ENCODE data around the gene PLD1.

Gene PLD1

GRCh38 chr3:171838218-171838720 lies 28.0 kb upstream of the PLD1 start:
- DNase-seq: peak in 6 of 14 donors; percentile 18 to 49 (median 34)

GRCh38 chr3:171837698-171838097 lies 27.4 kb upstream of the PLD1 start:
- no peak for DNase-seq

DNA sequence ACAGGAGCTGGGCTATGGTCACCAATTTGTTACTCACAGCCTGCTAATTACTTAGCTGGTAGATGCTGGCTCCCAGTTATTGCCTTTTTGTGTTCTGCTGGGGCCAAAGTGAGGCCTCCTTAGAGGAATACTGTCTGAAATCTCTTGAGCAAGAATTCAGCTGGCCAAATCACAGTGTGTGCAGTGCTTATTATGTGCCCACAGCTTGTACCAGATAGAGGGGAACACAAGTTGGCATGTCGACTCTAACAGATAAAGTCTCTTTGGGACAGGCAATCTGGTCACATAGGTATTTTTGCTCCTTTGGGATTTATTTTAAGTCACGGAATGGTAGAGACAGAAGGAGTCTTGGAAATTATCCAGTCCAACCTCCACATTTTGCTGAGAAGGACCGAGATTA lies 26.6 kb upstream of the PLD1 start:
- DNase-seq: no peak

- no peak for DNase-seq
These were observed 25.3 kb upstream of the PLD1 start for GRCh38 chr3:171835613-171836012.

- DNase-seq: no peak
These were observed 24.8 kb upstream of the PLD1 start for GRCh38 chr3:171835116-171835515.

GRCh38 chr3:171834461-171834801 lies 24.1 kb upstream of the PLD1 start:
- DNase-seq: no peak

GRCh38 chr3:171833789-171834460 lies 23.6 kb upstream of the PLD1 start:
- DNase-seq: no peak

GRCh38 chr3:171832989-171833388 lies 22.7 kb upstream of the PLD1 start:
- no peak for DNase-seq

DNA sequence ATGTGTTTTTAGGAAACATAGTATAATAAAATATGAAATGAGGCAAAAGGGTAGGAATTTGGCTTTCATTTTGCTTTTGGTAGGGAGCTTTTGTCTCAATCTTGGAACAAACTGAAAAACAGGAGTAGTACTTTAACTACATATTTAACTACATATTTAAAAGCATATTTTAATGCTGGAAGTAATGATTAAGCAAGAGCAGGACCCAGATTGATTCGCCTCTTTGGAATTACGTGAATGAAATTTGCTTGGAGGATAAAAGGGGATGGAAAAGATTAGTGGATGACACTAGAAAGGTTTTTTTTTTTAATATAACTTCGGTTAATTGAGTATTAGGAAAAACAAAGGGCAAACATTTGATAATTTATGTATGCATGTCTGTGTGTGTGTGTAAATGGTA lies 21.7 kb upstream of the PLD1 start:
- DNase-seq: no peak

DNA sequence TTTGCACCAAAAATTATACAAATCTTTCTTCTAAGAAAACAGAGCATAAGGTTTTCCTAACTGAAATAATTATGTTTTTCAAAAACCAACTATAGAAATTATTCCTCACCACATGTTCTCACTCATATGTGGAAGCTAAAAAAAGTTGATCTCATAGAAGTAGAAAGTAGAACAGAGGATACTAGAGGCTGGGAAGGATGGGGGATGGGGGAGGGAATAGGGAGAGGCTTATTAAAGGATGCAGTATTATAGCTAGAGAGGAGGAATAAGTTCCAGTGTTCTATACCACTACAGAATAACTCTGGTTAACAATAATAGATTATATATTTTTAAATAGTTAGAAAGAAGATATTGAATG lies 20.2 kb upstream of the PLD1 start:
- DNase-seq: no peak

GRCh38 chr3:171829841-171830517 lies 19.7 kb upstream of the PLD1 start:
- peak in 10 of 14 donors; percentile 14 to 59 (median 43) for DNase-seq

DNA sequence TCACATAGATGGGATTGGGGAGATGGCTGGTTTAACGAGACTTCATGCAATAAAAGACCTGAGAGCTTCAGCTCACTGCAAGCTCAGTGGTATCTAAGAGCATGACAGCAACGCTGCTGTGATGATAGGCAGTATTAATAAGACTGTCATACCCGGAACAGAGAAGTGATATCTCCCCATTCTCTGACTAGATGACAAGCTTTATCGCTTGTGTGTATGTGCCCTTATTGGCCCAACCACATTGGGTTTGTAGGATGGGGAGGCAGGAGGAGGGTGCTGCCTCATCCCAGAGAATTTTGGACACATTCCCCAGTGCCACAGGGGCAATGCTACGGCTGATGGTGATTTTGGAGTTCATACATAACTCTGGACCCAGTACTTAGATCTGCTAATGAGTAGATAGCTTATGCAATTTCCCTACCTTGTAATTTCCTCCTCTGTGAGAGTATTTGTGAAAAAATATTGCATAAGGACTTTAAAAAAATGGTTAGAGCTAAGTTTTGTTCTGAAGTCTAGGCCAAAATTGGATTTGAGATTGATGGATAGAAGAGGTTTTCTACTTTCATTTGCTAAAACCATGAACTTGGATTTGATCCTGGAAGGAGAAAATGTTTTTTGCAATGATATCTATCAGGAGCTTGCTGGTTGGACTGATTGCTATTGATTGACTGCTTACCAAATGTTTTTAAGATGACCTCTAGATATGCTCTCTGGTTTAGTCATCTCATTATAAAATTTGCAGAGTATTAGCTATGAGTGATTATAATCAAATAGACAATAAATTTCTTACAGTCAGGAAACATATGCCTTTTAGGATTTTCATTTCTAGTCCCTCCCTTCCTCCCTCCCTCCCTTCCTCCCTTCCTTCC lies 18.9 kb upstream of the PLD1 start:
- no peak for DNase-seq

DNA sequence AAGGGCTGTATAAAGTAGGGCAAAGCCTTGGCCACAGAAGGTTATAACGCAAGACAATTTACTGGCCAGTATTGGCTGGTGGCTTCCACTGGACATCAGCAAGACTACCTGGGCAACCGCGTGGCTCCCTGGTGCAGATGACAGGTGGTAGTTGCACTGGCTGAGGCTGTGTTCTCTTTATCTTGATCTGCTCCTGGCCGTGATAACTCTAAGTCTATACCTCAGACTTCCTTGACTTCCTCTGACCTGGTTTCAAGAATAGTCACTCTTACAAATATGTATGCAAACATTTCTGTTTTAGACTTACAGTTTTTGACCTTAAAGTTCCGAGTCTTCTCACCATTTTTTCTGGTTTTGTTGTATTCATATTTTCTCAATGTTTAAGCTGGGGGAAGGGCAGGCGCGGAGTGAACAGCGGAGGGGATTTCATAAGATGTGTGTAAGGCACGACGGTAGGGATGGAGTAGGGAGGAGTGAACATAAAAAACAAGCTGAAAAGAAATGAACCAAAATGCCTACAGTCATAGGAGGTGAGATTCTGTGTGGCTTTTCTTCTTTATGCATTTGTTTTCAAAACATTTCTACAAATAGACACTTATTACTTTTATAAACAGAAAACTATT lies 17.7 kb upstream of the PLD1 start:
- no peak for DNase-seq

DNA sequence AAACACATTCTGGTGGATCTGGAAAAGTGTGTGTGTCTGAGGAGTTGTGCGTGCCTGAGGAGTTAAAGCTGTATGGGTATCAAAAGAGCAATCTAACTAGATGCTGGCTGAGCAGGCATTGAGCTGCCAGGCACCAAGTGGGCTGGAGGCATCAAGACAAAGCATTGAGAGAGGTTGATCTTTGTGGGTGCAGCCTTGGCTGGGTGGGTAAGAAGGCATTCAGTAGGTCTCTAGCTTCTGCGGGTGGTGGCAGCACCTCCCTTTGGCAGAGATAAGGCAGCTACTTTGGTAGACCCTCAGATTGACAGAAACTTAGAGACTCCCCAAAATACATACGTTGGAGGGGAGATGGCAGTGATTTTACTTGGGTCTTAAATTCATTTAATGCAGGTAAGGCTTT lies 17.1 kb upstream of the PLD1 start:
- no peak for DNase-seq

- DNase-seq: no peak
These were observed 15.0 kb upstream of the PLD1 start for GRCh38 chr3:171825222-171825828.

DNA sequence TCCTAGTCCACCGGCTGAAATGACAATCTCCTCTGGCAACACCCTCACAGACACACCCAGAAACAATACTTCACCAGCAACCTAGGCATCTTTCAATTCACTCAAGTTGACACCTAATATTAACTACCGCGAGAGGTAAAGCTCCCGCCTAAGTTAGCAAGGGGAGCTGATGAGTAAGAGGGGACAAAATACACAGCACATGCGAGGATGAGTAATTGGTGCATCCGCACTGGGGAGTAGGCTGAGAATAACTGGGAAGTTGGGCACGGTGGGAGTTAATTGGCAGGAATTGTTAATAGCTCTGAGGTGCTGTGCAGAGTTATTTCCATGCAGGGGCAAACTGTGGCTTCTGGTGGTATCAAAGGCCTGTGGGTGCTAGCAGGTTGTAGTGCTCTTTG lies 14.5 kb upstream of the PLD1 start:
- DNase-seq: no peak

DNA sequence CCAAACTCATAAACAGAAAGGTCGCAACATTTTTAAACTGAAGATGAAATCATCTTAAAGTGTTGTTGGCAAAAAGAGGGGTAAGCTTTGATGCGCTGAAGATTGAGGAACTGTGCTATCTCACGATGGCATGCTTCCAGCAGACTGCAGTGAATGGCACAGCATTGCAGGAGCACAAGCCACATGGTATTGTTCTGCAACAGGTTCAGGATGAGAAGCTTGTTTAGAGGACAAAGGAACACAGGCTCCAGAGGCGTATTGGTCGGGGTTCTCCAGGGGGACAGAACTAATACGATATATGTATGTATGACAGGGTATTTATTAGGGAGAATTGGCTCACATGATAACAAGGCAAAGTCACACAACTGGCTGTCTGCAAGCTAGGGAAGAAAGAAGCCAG lies 13.8 kb upstream of the PLD1 start:
- DNase-seq: peak in 1 of 14 donors; percentile 1

GRCh38 chr3:171822431-171823106 lies 12.3 kb upstream of the PLD1 start:
- DNase-seq: no peak

GRCh38 chr3:171821778-171822358 lies 11.6 kb upstream of the PLD1 start:
- DNase-seq: no peak

GRCh38 chr3:171821044-171821443 lies 10.8 kb upstream of the PLD1 start:
- DNase-seq: no peak

DNA sequence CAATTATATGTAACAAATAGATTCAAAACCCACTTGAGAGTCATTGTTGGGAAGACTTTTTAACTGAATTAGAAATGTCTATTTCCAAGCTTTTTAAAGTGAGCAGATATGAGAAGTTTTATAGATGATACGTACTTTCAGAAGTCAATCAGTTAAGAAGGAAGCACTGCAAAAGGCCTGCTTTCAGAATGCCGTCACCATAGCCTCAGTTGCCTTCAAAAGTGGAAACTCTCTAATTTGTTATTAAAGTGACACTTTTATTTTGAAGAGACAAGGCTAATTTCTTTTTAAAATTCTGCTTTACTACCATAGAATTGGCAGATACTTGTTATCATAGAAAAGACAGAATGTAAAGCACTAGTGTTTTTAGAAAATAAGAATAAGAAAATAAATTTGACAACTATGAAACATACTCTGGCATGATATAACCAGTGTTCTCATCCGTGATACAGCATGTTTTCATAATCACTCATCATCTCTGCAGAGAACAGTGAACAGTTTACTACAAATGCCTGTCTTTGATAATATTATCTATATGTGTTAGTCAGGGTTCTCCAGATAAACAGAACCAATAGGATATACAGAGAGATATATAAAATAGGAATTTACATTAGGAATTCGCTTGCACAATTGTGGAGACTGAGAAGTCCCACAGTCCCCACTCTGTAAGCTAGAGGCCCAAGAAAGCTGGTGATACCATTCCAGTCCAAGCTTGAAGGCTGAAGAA lies 7.0 kb upstream of the PLD1 start:
- no peak for DNase-seq

Measured in C1 segment of cervical spinal cord (tissue), 14 donors.